HG03108 (cell line): ENCODE results near the gene TMEM212.

Experiments used
- ATAC-seq: cut with Tn5 transposase; IDR thresholded peaks from one replicate; pipeline ENCODE4 v1.9.1; 2021; ENCODE audit warnings: moderate library complexity; ENCODE audit not compliant: unreplicated experiment

The TMEM212 gene

GRCh38 chr3:171842864-171843518, at the start of gene TMEM212:
Gene TMEM212, plus strand, starts transcription at chr3:171843349. Its CDS starts 35 bp downstream, at chr3:171843384.
- no peak for ATAC-seq

GRCh38 chr3:171796625-171797264, 46.4 kb upstream of the TMEM212 start:
- peak; percentile 5 for ATAC-seq

GRCh38 chr3:171797265-171797679, 45.9 kb upstream of the TMEM212 start:
- peak; percentile 78 for ATAC-seq

- no peak for ATAC-seq
Observed at GRCh38 chr3:171797873-171798272, 45.3 kb upstream of the TMEM212 start.

- ATAC-seq, result no peak
Observed at GRCh38 chr3:171799501-171799900, 43.6 kb upstream of the TMEM212 start.

- ATAC-seq, result no peak
Observed at GRCh38 chr3:171801738-171802589, 41.2 kb upstream of the TMEM212 start.

GRCh38 chr3:171802590-171802956, 40.6 kb upstream of the TMEM212 start:
- ATAC-seq, result no peak

GRCh38 chr3:171803044-171803443, 40.1 kb upstream of the TMEM212 start:
- no peak for ATAC-seq

GRCh38 chr3:171804618-171805389, 38.3 kb upstream of the TMEM212 start:
- ATAC-seq, result no peak

GRCh38 chr3:171805687-171806086, 37.5 kb upstream of the TMEM212 start:
- no peak for ATAC-seq

- ATAC-seq, result no peak
Observed at GRCh38 chr3:171806200-171807128, 36.7 kb upstream of the TMEM212 start.

- ATAC-seq, result no peak
Observed at GRCh38 chr3:171807129-171807675, 35.9 kb upstream of the TMEM212 start.

- no peak for ATAC-seq
Observed at GRCh38 chr3:171807806-171808205, 35.3 kb upstream of the TMEM212 start.

- ATAC-seq, result peak; percentile 27
Observed at GRCh38 chr3:171809611-171809860, 33.6 kb upstream of the TMEM212 start.

GRCh38 chr3:171809861-171810628, 33.1 kb upstream of the TMEM212 start, which contains the start of gene PLD1:
Gene PLD1, minus strand, starts transcription at chr3:171810483. Its CDS starts 72,432 bp downstream, at chr3:171738051.
- peak; percentile 48 for ATAC-seq

- ATAC-seq, result no peak
Observed at GRCh38 chr3:171810629-171811294, 32.4 kb upstream of the TMEM212 start.

GRCh38 chr3:171811295-171811912, 31.7 kb upstream of the TMEM212 start:
- no peak for ATAC-seq

- no peak for ATAC-seq
Observed at GRCh38 chr3:171811913-171812335, 31.2 kb upstream of the TMEM212 start.
